T1000 (cell line): Measurements from ENCODE around the gene PHF21B.
"Not testable (repeated sequence)": the region's sequence is repeated elsewhere in the genome, so short reads cannot be mapped to it uniquely, and the experiment has no call there.

Source experiments
- DNase-seq: peaks from one replicate; lab custom pipeline; 2025; ENCODE audit warnings: mixed read lengths; lab: John Stamatoyannopoulos, UW

The PHF21B gene

GRCh38 chr22:44871782-44872181 is 138.0 kb downstream of the PHF21B start:
- no peak for DNase-seq

GRCh38 chr22:44870021-44870420 is 139.8 kb downstream of the PHF21B start:
- no peak for DNase-seq

GRCh38 chr22:44869196-44869595 is 140.6 kb downstream of the PHF21B start:
- no peak for DNase-seq

- no peak for DNase-seq
These were observed 144.4 kb downstream of the PHF21B start for GRCh38 chr22:44865193-44866057.

GRCh38 chr22:44862981-44863860 is 146.6 kb downstream of the PHF21B start:
- DNase-seq = no peak

- DNase-seq = no peak
These were observed 147.5 kb downstream of the PHF21B start for GRCh38 chr22:44862281-44862680.

- DNase-seq = no peak
These were observed 148.6 kb downstream of the PHF21B start for GRCh38 chr22:44861245-44861644.

GRCh38 chr22:44860311-44860710 is 149.5 kb downstream of the PHF21B start:
- no peak for DNase-seq

- no peak for DNase-seq
These were observed 150.2 kb downstream of the PHF21B start for GRCh38 chr22:44859641-44860040.

- DNase-seq = not testable (repeated sequence)
These were observed 151.0 kb downstream of the PHF21B start for GRCh38 chr22:44858819-44859218.

GRCh38 chr22:44855855-44856254 is 153.9 kb downstream of the PHF21B start:
- DNase-seq = no peak

- not testable (repeated sequence) for DNase-seq
These were observed 155.2 kb downstream of the PHF21B start for GRCh38 chr22:44854641-44855040.

GRCh38 chr22:44850946-44851345 is 158.9 kb downstream of the PHF21B start:
- DNase-seq = no peak

GRCh38 chr22:44848791-44849420 is 160.9 kb downstream of the PHF21B start:
- no peak for DNase-seq

GRCh38 chr22:44848296-44848741 is 161.5 kb downstream of the PHF21B start:
- DNase-seq = no peak

GRCh38 chr22:44847892-44848291 is 161.9 kb downstream of the PHF21B start:
- no peak for DNase-seq

GRCh38 chr22:44847380-44847779 is 162.4 kb downstream of the PHF21B start:
- no peak for DNase-seq

GRCh38 chr22:44846726-44847275 is 163.0 kb downstream of the PHF21B start:
- no peak for DNase-seq

GRCh38 chr22:44845796-44846720 is 163.7 kb downstream of the PHF21B start:
- no peak for DNase-seq

- no peak for DNase-seq
These were observed 164.6 kb downstream of the PHF21B start for GRCh38 chr22:44845191-44845590.

GRCh38 chr22:44842417-44842816 is 167.4 kb downstream of the PHF21B start:
- no peak for DNase-seq
